HG03039 (cell line): ENCODE measurements around the gene POLA1.

Experiments
- ATAC-seq: cut with Tn5 transposase; IDR thresholded peaks from one replicate; pipeline ENCODE4 v1.9.1; 2021; ENCODE audit warnings: mild to moderate bottlenecking, moderate library complexity; ENCODE audit not compliant: unreplicated experiment

POLA1 gene

DNA sequence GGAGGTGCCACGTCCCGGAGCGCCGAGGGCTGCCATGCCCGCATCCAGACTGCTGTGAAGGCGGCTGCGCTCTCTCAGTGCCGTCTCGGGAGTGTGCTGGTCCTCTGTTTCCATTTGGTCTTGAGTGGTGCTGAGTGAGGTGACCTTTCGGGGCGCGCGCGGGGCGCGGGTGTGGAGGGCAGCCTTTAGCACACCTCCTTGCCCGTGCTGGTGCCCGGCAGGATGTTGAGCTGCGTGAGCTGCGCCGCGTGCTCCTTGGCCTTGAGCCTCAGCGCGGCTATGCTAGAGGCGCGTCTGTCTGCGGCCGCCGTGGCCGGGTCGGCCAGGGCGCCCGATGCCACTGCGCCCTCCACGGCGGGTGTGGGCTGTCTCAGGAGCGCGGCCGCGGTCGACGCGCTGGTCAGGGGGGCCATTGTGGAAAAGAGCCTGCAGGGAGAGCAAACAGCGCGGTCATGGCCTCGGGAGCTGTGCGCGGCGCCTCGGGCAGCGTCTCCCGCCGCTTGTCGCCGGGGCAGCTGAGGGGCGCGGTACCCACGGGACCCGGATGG, 310.8 kb downstream of the POLA1 start:
- ATAC-seq = no peak

DNA sequence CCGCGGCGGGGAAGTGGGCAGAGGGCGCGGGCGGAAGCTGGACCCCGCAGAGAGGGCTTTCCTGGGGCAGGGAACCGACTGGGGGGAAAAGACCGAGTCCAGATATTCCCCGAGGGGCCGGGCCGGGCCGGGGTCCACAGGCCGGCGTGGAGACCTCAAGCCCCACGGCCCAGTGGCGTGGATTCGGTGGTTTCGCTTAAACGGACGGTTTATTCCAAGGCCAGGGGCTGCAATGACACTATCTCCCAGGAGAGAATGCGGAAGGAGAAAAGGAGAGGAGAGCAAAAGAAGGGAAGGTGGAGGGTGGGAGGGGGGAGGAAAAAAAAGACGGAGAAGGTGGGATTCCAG, 311.3 kb downstream of the POLA1 start:
- ATAC-seq = no peak

DNA sequence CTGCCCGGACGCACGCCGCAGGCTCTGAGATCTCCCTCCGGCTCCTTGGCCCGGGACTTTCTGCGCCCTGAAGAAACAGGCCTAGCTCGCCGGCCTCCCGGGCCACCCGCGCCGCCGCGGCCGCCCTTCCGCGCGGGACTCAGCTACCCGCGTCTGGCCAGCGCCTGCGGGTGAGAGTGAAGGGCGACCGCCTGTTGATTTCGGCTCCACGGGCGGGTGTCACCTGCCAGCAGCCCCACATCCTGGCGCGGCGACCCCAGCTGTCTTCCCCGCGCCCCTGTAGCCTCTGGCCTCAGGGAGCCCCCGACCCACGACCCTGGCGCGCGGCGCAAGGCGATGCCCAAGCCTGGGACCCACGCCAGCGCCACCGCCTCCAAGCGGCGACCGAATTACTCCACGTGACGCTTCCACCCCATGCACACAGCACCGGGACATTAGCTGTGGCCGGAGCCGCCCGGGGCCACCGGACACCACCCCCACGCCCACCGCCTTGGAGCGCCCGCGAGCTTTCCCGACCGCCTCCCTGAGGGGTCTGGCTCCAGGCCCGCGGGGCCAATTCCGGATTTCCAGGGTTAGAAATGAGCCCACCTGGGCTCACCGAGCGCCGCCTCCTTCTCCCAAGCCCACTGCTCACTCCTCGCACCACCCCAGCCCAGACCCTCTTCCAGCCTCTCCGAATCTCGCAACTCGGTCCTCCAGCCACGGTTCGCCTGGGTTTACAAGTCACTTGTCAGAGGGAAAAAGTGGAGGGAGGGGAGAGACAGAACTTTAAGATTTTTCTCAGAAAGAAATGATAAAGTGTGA, 311.9 kb downstream of the POLA1 start:
- ATAC-seq = no peak

DNA sequence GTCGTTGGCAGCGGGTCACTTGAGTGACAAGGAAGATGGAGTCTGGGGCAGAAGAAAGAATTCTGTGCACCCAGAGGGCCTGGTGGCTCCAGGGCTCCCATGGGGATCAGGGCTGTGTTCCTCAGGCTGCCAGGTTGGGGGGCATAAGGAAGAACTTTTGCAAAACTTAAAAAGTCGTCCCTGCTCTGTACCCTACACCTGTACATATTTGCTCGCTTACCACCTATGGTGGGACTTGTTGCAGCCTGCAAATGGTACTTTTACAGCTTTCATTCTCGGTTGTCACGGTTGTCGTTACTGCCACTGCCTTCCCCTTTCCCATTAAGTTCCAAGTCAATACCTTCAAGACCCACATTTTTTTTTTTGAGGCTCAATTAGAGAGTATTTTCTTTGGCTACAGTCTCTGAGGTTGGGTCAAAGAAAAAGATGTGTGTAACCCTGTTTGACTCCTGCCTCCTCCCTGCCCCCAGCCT, 312.9 kb downstream of the POLA1 start:
- ATAC-seq = no peak

DNA sequence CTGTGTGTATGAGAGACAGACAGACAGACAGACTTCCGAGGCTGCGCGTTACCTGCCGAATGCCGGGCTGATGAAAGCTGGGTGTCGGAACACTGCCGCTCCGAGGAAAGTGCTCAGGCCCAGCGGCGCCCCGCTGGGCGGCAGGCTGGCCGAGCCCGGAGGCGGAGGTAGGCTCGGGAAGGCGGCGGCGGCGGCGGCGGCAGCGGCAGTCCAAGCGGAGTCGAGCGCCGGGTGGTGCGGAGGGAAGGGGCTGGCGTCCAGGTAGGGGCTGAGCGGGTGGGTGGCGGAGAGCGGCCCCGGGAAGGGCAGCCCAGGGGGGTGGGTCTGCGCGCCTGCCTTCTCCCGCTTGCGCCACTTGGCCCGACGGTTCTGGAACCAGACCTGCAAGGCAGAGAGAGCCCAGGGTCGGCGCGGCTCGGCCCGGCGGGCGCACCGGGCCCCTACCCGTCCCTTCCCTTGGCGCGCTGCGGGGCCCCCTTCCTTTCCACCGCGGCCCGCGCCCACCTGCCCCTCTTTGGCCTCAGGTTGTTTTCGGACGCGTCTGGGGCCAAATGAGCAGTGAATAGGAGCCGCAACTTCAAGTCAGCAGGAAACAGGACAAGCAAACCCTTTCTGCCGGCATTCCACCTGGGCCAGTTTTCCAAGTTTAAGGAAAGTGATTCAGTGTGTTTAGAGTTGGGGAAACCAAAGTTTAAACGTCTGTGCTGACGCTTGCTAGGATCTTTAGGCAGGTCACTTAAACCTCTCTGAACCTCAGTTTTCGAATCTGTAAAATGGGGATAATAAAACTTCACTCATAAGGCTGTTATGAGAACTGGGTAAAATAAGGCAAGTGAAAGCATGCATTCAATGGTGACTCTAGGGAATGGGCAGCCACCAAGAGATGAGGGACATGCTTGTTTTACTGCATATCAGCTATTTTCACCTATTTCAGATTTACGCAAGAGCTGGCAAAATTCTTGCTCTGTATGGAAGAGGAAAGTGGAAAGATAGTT, 313.6 kb downstream of the POLA1 start:
- no peak for ATAC-seq

DNA sequence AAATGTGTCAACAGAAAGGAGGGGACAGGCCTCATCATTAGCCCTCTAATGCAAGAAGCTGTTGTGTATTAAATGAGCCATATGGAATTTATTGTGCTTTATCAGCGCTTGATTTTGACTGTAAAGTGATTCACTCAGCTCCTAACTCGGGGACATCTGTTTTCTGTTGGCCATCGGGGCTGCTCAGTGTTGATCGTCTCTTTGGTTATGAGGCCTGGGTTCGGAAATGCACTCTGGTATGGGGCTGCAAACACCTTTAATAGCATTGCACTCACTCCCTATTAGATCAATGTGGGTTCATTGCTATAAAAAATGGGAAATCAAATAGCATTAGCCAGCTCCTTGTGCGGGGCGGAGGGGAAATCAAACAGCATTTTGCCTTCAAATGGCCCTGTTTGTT, 315.7 kb downstream of the POLA1 start:
- no peak for ATAC-seq

DNA sequence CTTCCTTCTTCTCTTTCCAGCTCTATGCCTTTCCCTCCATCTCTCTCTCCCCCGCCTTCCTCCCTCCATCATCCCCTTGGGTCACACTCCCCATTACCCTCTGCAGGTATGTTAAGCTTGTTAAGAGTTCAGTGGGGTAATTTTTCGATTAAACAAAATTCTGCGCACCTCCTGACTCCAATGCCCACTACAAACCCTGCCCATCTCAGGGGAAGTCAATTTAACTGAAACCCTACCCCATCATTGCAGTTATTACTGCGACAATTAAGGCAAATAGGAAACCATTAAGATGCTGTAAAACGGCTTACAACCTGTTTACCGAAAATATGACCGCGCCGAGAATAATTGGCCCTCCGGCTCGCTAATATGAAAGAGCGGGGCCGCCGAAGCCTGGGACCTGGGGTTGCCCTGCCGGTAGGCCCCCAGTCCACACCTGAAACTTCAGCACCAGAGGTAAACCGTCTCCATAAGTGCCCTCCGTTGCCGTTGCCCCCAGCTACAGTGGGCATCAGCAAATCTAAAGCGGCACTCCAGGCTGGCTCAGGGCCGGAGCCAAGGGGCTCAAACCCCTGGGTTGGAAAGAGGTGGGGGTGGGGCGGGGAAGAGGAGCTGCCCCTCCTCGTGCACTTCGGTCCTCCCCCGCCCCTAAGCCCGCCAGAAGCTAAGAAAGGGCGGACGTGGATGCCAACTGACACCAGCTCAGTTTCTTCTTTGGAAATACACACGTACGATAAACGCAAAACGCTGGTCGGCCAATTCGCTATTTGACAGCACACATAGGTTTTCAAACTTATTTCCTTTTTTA, 317.3 kb downstream of the POLA1 start:
- ATAC-seq = no peak

DNA sequence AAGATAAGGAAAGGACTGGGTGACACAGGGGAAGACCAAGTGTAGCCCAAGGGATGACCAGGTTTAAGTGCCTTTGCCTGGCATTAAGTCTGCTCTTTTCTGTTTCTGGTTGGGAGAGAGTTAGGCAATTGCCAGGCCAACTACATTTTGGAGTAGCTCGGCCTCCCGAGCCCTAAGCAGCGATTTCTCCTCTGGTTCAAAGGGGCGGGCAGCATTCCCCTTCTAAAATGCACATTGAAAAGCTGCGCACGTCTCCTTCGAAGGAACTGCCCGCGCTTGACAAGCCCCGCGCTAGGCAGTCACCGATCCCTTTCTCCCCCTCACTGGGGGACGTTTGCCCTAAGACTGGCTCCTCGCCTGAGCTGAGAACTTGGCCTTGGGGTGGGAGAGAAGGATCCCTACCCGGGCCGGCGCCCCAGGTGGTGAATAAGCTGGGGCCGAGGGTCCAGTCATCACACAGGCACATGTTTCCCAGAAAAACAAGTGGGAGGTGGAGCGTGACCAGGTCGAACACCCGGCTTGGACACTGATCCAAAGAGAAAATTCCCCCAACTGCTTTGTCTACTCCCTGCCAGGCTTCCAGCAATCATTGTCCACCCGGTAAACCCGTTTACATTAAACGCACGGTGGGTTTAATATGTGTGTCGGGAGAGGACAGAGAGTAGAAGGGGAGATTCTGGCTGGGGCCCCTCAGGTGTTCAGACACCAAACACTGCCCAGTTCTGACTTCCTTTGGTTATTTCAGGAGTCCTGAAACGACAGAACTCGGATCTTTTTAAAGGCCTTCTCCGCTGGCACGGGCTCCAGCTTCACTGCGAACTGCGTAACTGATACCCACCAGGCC, 318.1 kb downstream of the POLA1 start:
- ATAC-seq = no peak

DNA sequence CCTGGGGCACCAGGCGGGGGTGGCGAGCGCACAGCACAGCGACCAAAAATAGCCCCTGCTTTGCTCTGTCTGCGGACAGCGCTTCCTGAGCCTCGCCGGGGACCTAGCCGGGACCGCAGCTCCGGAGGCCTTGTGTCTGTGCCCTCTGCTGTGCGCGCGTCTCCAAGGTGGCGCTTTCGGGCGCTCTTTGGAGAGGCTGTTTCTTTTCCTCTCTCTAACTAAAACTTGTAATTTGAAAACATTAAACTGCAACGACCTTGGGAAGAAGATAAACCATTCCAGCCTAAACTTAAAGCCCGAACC, 318.7 kb downstream of the POLA1 start:
- no peak for ATAC-seq

DNA sequence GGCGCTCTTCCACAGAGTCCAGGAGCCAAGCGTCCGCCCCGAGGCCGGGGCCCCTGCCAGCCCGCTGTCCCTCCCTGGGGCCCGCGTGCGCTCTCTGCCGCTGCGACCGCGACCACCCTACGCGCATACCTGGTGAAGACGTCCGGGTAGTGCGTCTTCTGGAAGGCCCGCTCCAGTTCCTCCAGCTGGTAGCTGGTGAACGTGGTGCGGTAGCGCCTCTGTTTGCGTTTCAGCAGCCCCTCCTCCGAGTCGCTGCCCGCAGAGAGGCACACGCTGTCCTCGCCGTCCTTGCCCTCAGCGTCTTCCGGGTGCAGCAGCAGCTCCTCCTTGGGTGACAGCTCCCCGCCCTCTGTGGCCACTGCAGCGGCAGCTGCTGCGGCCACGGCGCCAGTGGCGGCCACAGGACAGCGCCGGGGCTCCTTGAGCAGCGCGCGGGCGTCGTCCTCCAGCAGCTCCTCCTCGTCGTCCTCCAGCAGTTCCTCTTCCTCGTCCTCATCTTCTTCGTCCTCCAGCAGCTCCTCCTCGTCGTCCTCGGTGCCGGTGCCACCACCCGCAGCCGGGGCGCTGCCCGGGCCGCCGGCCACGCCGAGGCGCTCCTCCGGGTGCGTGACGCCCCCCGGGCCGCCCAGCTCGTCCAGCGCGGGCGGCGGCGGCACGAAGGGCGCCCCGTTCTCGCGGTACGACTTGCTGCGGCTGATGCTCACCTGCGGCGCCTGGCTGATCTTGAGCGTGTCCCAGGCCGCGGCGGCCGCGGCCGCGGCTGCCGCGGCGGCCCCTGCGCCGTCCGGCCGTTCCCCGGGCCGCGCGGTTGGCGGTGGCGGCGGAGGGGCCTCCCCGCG, 319.3 kb downstream of the POLA1 start:
- no peak for ATAC-seq

DNA sequence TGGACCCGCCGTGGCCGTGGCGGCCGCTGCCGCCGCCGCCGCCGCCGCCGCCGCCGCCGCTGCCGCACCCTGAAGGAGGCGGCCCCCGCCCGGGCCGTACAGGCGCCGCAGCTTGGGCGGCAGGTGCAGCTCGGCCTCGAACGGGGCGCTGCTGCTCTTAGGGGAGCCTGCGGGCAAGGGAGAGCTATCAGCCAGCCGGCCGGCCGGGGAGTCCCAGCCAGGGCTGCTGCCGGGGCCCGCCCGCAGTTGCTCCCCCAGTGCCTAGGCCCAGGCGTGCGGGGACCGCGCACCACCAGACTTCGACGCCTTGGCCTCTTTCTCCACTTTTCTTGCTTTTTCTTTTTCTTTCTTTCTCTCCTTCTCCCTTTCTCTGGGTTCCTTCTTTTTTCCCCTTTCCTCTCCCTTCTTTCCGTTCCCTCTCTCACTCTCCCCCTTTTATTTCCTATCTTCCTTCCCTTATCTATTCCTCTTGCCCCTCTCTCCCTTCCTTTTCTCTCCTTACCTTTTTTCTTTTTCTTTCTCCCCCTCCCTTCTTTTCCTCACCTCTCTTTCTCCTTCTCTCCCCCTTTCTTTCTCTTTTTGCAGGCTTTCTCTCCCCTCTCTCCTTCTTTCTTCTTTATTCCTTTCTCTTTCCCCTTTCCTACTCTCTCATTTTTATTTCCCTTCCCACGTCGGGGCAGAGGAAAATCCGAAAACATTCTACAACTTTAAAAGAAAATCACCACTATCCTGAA, 320.1 kb downstream of the POLA1 start:
- ATAC-seq = no peak

DNA sequence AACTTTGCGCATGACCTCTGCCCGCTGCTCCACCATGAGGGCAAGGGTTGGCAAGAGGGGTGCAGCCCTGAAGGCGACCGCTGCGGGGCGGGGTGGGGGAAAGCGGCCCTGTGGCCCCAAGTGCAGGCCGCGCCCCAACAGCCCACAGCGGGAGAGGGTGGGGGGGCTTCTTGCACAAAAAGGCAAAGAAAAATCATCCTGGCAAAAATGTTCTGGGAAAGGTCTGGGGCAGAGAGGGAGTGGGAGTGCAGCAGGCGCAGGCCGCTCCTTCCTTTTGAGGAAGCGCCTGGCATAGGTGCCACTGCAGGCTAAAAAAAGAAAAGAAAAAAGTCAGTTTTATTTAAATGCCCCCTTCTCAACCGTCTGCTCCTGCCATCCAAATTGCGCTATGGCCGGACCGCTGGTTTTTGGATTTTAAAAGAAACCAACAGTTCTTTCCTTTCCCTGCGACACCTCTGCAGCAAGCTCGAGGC, 320.7 kb downstream of the POLA1 start:
- no peak for ATAC-seq

DNA sequence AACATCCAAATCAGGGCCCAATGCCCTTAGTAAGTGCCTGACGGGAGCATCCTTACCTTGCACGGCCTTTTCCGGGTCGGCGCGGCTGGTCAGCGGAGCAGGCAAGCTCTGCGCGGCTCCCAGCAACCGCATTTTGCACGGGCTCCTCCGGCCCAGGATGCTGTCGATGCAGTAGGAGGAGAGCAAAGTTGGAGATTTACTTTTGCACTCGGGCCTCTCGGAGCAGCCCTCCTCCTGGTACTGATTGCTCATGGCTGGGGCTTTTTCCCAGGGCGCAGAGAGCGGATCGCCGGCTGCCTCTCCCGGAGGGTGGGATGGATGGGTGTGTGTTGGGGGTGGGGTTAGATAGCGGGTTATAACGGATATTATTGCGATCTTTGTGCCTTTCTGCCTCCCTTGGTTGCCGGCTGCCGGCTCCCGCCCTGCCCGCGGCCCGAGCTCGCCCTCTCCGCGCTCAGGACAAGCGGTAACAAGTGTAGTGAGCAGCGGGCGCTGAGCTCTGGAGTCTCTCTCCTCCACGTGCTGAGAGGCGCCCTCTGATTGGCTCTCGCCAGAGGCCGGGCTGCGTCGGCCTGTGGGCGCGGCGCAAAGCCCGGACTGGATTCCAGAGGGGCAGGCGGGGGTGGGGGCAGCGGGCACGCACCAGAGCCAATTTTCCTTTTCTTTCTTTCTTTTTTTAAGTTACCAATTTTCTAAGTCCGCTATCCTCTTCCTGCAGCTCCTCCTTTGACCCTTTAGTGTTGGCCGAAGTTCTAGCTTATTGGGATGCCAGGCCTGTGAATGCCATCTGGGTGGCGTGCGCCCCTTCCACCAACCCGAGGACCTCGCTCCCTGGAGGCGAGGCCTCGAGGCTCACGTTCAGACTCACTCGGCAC, 322.0 kb downstream of the POLA1 start, which contains the start of gene ARX:
TSS of gene ARX (minus strand) at position 480 of the 875 bp plus-strand sequence. CDS start at position 252, 228 bp downstream.
- peak; percentile 54 for ATAC-seq

DNA sequence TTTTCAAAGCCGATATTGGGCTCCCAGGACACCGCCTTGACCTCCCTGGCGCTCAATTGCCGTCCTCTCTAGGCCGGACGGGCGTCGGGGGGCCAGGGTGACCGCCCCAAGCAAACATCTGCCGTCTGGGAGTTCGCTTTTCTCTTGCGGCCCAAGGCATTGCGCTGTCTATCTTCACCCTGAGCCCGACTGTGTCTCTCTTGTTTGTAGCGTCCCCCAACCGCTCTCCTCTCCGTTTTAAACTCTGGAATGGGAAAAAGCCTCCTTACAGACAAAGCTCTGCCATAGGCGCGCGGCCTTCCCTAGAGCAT, 322.6 kb downstream of the POLA1 start:
- ATAC-seq = no peak

DNA sequence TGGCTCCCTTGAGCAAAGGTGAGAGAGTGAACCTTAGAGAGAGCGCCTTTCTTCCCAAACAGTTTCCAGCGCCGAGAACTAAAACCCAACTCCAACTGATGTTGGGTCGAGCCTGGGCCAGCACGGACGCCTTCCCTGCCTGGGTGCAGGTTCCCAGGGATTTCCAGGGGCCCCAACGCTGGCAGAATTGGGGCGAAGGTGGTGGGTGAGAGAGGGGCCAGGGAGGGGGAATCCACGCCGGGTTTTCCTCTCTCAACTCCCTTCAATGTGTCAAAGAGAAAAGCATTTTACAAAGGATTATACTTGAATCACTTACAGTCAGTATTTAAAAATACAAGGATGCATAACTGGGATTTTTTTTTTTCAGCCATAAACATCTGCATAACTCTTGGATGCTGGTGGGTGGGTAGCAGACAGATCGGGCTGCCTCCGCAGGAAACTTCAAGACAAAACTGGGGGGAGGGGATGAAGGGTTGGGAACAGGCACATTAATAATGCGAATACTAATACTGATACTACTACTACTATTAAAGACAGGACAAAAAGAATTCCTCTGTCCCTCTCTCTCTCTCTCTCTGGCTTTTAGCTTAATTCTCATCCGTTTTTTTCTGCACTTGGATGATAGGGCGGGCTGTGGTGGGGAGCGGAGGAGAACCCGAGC, 323.4 kb downstream of the POLA1 start:
- no peak for ATAC-seq

DNA sequence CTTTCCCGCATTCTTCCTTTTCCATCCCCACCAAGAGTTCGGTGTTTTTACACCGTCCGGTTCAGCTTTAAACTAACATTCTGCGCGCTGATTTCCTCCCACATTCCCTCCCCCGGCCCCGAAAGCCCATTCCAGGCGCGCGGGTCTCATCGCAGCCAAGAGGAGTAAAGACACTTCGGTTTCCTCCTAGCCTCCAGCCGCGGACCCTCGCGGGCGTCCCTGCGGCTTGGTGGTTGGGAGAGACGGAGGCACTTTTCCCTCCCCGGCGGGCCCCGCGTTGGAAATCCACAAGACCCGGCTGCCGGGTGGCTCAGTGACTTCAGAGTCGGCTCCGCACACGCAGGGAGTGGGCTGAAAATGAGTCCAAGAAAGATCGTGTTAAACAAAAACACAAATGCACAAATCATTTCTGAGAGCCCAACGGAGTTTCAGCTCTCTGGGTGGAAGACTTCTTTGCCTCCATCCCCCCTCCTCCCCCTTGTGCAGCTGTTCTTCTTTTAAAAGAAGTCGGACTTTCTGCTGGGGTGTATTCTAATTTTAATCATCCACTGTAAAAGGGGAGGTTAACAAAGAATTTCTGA, 324.0 kb downstream of the POLA1 start:
- no peak for ATAC-seq

DNA sequence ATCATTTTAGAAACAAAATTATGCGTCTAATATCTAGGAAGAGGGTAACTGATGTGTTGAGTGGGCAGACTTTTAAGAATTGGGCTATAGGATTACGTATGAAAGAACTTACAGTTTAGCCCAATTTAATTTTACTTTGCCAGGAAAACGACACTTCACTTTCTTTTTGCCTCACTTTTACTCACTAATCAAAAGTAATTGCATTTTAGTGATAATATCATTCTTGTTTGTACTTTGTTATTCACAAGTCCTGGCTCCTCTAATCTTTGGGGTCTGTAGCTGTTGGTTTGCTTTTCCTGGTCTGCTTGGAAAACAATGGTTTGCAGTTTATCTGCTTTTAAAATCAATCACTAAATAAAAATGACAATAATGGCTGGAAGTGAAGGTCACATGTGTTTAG, 325.0 kb downstream of the POLA1 start:
- ATAC-seq = no peak
